Stimulated activated CD4-positive, alpha-beta T cell treated with anti-CD3 and anti-CD28 coated beads, Interleukin-4, amount 100 ng/mL, for 4 hours (primary cell): ENCODE data around the gene SEMG2.

Experiments
- DNase-seq, 2 experiments: peaks; one replicate each; pipeline ENCODE4 v3.0.0-alpha.2; 2020

Gene SEMG2, protein sequence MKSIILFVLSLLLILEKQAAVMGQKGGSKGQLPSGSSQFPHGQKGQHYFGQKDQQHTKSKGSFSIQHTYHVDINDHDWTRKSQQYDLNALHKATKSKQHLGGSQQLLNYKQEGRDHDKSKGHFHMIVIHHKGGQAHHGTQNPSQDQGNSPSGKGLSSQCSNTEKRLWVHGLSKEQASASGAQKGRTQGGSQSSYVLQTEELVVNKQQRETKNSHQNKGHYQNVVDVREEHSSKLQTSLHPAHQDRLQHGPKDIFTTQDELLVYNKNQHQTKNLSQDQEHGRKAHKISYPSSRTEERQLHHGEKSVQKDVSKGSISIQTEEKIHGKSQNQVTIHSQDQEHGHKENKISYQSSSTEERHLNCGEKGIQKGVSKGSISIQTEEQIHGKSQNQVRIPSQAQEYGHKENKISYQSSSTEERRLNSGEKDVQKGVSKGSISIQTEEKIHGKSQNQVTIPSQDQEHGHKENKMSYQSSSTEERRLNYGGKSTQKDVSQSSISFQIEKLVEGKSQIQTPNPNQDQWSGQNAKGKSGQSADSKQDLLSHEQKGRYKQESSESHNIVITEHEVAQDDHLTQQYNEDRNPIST

DNA sequence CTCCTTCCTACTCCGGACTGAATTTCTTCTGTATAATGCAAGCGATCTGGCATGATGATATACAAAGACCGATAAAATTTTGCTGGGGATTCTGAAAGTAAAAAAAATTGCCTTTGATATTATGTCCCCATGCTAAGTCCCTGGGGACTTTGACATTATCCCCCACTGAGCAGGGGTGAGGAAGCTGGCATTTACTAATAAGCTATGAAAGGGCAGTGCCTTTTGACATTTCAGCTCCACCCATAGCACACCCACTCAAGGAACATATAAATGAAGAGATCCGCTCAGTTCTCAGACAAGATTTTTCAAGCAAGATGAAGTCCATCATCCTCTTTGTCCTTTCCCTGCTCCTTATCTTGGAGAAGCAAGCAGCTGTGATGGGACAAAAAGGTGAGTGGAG lies at the start of gene SEMG2:
Gene SEMG2, plus strand, starts transcription at position 298 of the 400 bp plus-strand sequence. Its CDS starts 17 bp downstream, at position 315.
- no peak for DNase-seq

DNA sequence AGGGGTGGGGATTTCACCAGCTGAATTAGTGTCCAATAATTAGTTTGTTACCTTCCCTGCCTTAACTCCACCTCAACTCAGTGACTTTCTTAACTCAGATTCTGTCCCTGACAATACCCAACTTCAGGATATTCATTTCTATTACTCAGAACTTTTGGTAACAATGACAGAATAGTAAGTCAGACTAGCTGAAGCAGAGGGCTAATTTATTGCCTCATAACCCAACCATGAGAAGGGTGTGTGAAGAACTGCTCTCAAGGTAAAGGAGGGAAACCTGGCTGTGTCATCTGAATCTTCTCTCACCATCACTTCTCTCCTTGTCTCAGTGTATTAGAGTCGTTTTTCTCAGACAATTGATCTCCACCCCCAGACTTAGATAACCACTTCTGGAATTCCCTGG lies 47.7 kb upstream of the SEMG2 start:
- no peak for DNase-seq

DNA sequence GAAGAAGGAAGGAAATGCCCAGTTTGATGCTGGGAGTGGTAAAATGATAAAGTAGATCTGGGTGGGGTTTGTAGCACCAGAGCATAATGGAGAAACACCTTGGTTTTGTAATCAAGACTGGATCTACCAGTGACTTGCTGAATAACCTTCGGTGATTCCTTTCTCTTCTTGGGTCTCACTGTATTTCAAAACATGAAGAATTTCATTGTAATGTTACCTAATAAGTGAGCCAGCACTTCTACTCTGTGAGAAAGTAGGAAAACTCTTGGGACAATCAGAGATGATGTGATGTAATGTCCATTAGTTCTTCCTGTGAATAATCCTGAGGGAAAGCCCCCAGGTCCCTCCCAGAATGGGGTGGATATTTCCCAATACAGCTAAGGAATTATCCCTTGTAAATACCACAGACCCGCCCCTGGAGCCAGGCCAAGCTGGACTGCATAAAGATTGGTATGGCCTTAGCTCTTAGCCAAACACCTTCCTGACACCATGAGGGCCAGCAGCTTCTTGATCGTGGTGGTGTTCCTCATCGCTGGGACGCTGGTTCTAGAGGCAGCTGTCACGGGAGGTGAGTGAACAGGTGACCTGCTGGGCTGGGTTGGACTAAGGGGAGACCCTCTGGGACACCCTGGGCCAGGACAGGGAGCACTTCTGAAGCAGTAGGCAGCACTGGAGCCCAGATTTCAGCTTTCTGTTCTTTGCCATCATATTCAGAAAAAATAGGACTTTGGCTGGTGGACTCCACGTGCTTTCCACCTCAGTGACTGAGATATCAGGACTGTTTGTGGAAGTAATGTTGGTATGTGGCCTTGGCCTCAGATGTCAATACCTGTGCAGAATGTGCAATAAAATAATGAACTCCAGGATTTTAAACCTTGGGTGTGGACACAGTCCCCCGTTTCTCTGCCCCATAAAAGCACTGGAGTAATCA lies 46.5 kb upstream of the SEMG2 start, which contains the start of gene PI3:
Gene PI3, plus strand, starts transcription at position 469 of the 931 bp plus-strand sequence. Its CDS starts 21 bp downstream, at position 490.
- DNase-seq: no peak

- no peak for DNase-seq
Measured at GRCh38 chr20:45176526-45177267, 44.5 kb upstream of the SEMG2 start.

DNA sequence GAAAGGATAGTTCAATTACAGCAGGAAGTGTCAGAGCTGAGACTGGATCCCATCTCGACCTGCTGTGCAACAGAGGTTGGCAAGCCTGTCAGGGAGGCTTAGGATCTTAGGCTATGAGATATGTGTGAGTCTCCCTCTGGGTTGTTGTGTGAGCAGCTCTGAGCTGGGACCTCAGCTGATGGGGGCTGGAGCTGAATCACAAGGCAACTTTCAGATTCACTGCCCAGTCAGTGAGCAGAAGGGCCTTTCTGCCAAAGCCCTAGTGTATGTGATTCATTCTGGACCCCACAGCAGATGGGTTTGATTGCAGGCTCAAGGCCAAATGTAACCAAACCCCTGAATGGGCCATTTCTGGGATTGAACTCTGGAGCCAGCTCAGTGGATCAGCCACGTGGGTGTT lies 42.0 kb upstream of the SEMG2 start:
- DNase-seq: no peak

DNA sequence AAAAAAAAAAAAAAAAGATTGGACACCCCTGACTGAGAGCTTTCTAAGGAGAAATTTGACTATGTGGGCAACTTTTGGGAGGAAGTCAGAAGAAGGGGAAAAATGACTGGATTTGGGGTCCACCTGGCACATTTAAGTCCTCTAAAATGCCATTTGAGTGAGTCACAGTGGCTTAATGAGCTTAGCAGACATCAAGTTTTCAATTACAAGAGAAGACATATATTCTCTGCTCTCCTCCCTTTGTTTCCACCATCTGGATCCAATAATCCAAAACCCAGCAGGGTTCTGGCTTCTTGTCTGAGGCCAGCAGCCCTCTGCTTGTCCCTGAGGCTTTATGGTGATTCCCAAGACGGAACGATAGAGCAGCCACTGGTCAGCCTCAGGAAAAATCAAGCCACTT lies 39.5 kb upstream of the SEMG2 start:
- DNase-seq: no peak

DNA sequence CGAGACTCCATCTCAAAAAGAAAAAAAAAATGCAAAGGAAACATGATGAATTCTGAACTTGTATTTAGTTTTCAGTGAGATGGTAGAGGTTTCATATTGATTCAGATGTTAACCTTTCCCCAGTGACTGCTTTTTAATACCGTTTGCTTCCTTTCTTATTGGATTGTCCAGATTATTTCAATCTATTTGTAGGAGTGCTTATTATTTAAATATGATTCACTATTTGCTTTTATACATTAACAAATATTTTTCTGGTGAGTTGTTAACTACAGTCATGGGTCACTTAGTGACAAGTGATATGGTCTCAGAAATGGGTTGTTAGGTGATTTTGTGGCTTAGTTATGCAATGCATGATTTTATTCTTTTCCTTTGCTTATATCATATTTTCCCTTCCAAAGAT lies 38.1 kb upstream of the SEMG2 start:
- no peak for DNase-seq

GRCh38 chr20:45187693-45188092 lies 33.5 kb upstream of the SEMG2 start:
- no peak for DNase-seq

GRCh38 chr20:45189067-45189609 lies 32.0 kb upstream of the SEMG2 start:
- DNase-seq: no peak

- no peak for DNase-seq
Measured at GRCh38 chr20:45189861-45190260, 31.3 kb upstream of the SEMG2 start.

DNA sequence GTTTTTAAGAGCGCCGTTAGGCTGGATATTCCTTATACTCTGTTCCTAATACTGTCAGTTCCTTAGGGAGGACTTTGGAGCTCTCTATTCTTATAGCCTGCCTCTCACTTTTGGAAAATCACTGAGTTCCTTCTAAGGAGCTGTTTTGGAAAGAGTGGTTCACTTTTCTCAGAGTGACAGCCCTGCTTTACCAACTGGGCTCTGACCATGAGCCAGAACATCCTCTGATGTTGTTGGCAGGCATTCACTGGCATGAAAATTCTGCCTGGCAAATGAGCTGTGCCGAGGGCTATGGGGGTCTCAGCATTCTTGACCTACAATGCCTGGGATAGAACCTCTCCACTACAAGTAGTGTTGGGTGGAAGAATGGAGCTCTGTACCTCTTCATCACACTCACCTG lies 29.2 kb upstream of the SEMG2 start:
- no peak for DNase-seq

DNA sequence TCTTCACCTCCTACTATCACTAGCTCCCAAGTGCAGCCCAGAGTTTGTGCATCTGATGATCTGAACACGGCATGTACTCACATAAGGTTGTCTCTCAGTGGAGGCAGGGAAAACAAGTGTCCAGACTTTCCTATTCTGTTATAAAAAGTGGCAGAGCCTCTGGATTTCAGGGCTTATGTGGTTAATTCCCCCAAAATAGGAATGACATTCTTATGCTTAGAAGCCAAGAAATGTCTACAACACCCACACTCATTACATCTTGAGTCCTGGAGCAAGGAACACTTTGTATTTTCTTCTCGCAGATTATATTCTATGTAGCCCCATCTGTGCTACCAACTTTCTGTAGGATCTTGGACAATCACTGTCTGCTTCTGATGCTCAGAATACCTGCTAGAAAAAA lies 27.8 kb upstream of the SEMG2 start:
- no peak for DNase-seq

DNA sequence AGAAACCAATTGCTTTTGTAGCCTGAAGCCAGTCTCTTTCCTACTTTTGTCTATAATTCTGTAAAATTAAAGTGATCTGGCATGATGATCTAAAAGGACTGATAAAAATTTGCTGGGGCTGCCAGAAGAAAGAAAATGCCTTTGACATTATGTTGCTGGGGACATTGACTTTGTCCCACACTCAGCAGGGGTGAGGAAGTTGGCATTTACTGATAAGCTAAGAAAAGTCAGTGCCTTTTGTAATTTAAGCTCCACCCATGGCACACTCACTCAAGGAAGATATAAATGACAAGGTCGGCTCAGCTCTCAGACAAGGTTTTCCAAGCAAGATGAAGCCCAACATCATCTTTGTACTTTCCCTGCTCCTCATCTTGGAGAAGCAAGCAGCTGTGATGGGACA lies 14.4 kb upstream of the SEMG2 start, which contains the start of gene SEMG1:
Gene SEMG1, plus strand, starts transcription at position 309 of the 400 bp plus-strand sequence. Its CDS starts 21 bp downstream, at position 330.
- no peak for DNase-seq

DNA sequence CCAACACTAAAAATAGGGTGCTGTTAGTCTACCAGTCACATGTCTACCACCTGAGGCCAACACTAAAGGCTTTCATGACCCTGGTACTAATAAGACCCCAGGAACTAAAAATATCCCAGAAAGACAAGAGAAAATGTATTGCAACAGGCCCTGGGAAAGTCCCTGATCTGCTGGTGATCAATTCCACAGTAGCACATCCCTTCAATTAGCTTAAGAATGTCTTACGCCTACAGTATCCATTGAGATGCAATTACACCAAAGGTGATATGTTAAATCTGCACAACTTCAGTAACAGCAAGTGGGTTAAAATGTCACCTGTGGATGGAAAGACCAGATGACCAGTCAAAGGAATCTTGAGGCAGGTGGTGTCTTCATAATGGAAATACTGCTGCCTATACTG lies 11.2 kb upstream of the SEMG2 start:
- DNase-seq: no peak

GRCh38 chr20:45211569-45212474 lies 9.4 kb upstream of the SEMG2 start:
- DNase-seq: no peak

GRCh38 chr20:45212836-45213235 lies 8.3 kb upstream of the SEMG2 start:
- DNase-seq: no peak

DNA sequence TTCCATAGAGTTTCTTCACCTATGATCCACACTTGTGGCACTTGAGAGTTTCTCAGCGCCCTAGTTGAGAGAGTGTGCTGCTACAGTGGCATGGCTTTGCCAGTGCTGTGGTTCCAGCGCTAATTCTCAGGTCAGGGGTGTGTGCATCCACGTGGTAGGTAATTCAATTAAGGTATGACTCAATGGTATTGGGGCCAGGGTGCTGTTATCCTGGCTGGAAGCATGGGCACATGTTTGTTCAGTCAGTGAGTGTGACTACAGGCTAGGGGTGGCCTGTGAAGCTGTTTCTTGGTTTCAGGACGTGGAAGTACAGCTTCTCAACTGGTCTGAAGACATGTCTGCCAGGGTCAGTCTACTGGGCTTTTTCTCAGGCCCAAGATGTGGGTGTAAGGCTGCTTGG lies 3.0 kb upstream of the SEMG2 start:
- DNase-seq: no peak

DNA sequence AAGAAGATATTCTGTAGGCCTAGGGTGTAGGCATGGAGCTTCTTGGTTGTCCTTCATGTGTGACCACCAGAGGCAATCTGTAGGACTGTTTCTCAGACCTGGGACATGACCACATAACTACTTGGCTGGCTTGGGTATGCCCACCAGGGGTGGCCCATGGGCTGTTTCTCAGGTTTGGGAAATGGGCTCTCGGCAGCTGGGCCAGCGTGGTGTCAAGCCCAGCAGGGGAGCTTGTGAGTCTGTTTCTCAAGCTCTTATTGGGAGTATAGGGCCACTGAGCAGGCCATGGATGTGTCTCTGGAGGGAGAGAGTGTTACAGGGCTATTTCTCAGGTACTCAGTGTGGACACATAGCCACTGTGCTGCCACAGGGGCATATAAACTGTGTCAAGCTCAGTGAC lies 2.5 kb upstream of the SEMG2 start:
- no peak for DNase-seq

- DNase-seq: no peak
Measured at GRCh38 chr20:45223136-45223535, 2.0 kb downstream of the SEMG2 start.

GRCh38 chr20:45226287-45226686 lies 5.1 kb downstream of the SEMG2 start:
- DNase-seq: no peak
